ENCODE results near the gene C1orf141.

DNA sequence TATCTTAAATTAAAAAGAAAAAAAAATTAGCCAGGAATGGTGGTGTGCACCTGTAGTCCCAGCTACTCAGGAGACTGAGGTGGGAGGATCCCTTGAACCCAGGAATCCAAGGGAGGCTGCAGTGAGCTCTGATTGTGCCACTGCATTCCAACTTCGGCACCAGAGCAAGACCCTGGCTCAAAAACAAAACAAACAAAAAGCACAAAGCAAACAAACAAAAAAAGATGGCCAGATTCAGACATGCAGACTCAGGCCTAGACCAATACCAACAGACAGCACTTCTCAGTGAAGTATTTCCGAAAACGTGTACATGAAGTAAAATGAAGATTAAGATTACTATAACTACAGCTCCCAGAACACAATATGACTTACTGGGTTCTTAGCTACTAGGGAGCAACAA lies 91.4 kb downstream of the C1orf141 start:
- TF ChIP-seq POLR2A (IDR thresholded peaks at IDR 0.05) = no peak
- TF ChIP-seq, protein P1, sequence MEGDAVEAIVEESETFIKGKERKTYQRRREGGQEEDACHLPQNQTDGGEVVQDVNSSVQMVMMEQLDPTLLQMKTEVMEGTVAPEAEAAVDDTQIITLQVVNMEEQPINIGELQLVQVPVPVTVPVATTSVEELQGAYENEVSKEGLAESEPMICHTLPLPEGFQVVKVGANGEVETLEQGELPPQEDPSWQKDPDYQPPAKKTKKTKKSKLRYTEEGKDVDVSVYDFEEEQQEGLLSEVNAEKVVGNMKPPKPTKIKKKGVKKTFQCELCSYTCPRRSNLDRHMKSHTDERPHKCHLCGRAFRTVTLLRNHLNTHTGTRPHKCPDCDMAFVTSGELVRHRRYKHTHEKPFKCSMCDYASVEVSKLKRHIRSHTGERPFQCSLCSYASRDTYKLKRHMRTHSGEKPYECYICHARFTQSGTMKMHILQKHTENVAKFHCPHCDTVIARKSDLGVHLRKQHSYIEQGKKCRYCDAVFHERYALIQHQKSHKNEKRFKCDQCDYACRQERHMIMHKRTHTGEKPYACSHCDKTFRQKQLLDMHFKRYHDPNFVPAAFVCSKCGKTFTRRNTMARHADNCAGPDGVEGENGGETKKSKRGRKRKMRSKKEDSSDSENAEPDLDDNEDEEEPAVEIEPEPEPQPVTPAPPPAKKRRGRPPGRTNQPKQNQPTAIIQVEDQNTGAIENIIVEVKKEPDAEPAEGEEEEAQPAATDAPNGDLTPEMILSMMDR (IDR thresholded peaks at IDR 0.05) = no peak

Data from transverse colon (tissue), 3 donors.